Epithelial cell of esophagus (primary cell): Measurements from ENCODE around the gene FUT3.

Experiments used
- DNase-seq: peaks from one replicate; pipeline ENCODE4 v3.0.0; 2010; ENCODE audit warnings: low read depth
- H3K4me3 ChIP-seq: 2 replicates; pipeline ENCODE4 v1.5.1; 2011; ENCODE audit warnings: mild to moderate bottlenecking, low read length, control low read depth
- CTCF ChIP-seq: IDR thresholded peaks from 2 replicates; pipeline ENCODE4 v1.5.1; 2011; ENCODE audit warnings: low read depth, mild to moderate bottlenecking, low read length, control low read depth, inconsistent platforms; ENCODE audit not compliant: insufficient read depth; ENCODE audit errors: missing control alignments

Gene FUT3

GRCh38 chr19:5832061-5832460, 19.2 kb downstream of the FUT3 start:
- H3K4me3 ChIP-seq = no peak overlapping the region
- TF ChIP-seq CTCF = no peak
- DNase-seq = no peak

- no peak for TF ChIP-seq CTCF
- no peak overlapping the region for H3K4me3 ChIP-seq
- no peak for DNase-seq
Observed at GRCh38 chr19:5831159-5831558, 20.1 kb downstream of the FUT3 start.

GRCh38 chr19:5829567-5830310, 21.5 kb downstream of the FUT3 start:
- no peak for TF ChIP-seq CTCF
- no peak for DNase-seq
- H3K4me3 ChIP-seq = no peak overlapping the region

GRCh38 chr19:5828661-5829566, 22.3 kb downstream of the FUT3 start:
- no peak for TF ChIP-seq CTCF
- no peak for DNase-seq
- peak overlapping the region; percentile 92 for H3K4me3 ChIP-seq

GRCh38 chr19:5827891-5828660, 23.2 kb downstream of the FUT3 start:
- TF ChIP-seq CTCF = no peak
- DNase-seq = peak; percentile 89
- peak overlapping the region; percentile 92 for H3K4me3 ChIP-seq

GRCh38 chr19:5827342-5827890, 23.8 kb downstream of the FUT3 start:
- no peak for DNase-seq
- peak overlapping the region; percentile 40 for H3K4me3 ChIP-seq
- no peak for TF ChIP-seq CTCF
